Right lobe of liver (tissue), 6 donors: ENCODE data around the gene ZFPM1. TPM values are rescaled to one million over a fixed set of nuclear protein-coding genes. Genes with fewer than 3 reads are reported as not detected.

Experiments used
- ATAC-seq, 4 donors: fragments of 200-7000 bp; cut with Tn5 transposase; one replicate each; pipeline ENCODE4 v1.9.1; 2020; ENCODE audit warnings: mild to moderate bottlenecking in 4 of 4, moderate library complexity in 4 of 4
- DNase-seq, 3 donors: peaks; one replicate each; pipeline ENCODE4 v3.0.0-alpha.2; 2020
- H3K27ac ChIP-seq, 3 donors: fragments of 200-600 bp; one replicate each; pipeline ENCODE4 v1.8.0; 2022
- H3K27me3 ChIP-seq, 2 donors: fragments of 200-600 bp; one replicate each; pipeline ENCODE4 v1.8.0; 2022
- H3K36me3 ChIP-seq, 4 donors: fragments of 200-600 bp; sonication (generic) in 1 of 4; one replicate each; pipeline versions ENCODE4 v1.5.1 to v1.8.0; 2017 to 2022; ENCODE audit warnings: control low read depth in 1 of 4
- H3K4me1 ChIP-seq, 4 donors: fragments of 200-600 bp; sonication (generic) in 1 of 4; one replicate each; pipeline versions ENCODE4 v1.5.1 to v1.8.0; 2017 to 2022; ENCODE audit warnings: control low read depth in 1 of 4
- H3K4me3 ChIP-seq, 3 donors: fragments of 200-600 bp; one replicate each; pipeline ENCODE4 v1.8.0; 2022
- H3K9me3 ChIP-seq, 4 donors: fragments of 200-600 bp; sonication (generic) in 1 of 4; one replicate each; pipeline versions ENCODE4 v1.5.1 to v1.8.0; 2017 to 2022; ENCODE audit warnings: control low read depth in 1 of 4
- POLR2A ChIP-seq: fragments of 450-650 bp; IDR thresholded peaks from one replicate; pipeline ENCODE4 v1.6.1; 2017; ENCODE audit warnings: antibody characterized with exemption, mild to moderate bottlenecking
- WGBS: methylation state at CpG from one replicate; pipeline ENCODE4 v1.1.6; 2018; ENCODE audit warnings: low coverage, low lambda C conversion rate; ENCODE audit not compliant: insufficient coverage; ENCODE audit errors: missing lambda C conversion rate; 5-methylcytosine and 5-hydroxymethylcytosine counted together
- intact Hi-C, 2 donors: fragments of 100-400 bp; cut with DNase I; formaldehyde crosslinking; loops; one replicate each; pipeline versions ENCODE4 v1.11.2 to v1.14.1; 2022
- total RNA-seq, 6 experiments: library from RNA; depleted of rRNA in 2 of 6; stranded (reverse); fragments of >200 nt in 2 of 6; fragmentation: NEBNext Ultra II Directional in 3 of 6; extraction: Animal tissue kit (Norgen Biotek cat#: 25700) in 3 of 6; gene quantifications; one replicate each; pipeline versions ENCODE4 v1.1.0 to v1.2.4, GENCODE V29; 2016 to 2023
- TF ChIP-seq, protein P1 (sequence below), 4 donors: fragments of 200-600 bp in 3 of 4; fragments of 450-650 bp in 1 of 4; IDR thresholded peaks; one replicate each; pipeline versions ENCODE4 v1.5.1 to v1.8.0; 2016 to 2022; ENCODE audit warnings: antibody characterized with exemption in 4 of 4, mild to moderate bottlenecking in 2 of 4
- donor health status: DM: no; HTN: yes; CAD: no.
- donor health status: DM: no; HTN: no; CAD: no.
- donor health status: DM: no; HTN: no; CAD: no.
- donor health status: DM: no; HTN: yes; CAD: no.
- donor health status: DM: no; HTN: yes; CAD: no.

ZFPM1 gene
- total RNA-seq, 6 experiments from 2014 or later: 3.8 to 15.5 (median 8.3) TPM

DNA sequence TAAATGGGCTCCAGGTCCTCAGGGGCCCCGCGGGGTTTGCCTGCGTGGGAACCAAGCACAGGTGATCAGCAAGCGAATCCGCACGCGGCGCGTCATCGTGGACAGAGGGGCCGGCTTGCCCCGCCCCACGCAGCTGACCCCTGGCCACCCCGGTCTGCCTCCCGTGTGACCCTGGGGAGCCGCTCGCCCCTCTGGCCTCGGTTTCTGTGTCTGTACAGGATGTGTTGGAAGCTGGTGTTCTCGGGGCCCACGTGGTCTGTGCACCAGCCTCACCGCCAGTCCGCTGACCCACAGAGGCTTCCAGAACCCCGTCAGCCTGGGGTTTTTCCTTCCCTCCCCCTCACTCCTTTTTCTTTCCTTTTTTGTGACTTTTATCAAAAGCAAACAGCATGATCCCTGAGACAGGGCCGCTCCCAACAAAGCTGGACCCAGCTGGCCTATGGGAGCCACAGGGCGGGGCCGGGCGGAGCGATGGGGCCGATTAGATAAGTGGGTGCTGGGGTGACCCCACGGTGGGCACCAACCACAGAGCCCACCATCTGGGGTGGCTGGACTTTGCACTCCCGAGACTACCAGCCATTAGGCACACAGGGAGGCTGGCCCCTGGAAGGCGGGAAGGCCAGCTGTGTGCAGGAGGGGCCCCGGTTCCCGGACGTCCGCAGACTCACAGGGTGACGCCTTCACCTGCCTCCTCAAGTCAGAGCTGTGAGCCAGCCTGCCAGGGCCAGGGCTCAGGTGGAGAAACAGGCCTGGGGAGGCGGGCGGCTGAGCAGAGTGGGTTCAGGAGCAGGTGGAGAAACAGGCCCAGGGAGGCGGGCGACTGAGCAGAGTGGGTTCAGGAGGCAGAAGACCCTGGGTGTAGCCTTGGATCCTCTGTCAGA, 56.0 kb downstream of the ZFPM1 start:
- no peak for TF ChIP-seq POLR2A
- TF ChIP-seq, protein P1, sequence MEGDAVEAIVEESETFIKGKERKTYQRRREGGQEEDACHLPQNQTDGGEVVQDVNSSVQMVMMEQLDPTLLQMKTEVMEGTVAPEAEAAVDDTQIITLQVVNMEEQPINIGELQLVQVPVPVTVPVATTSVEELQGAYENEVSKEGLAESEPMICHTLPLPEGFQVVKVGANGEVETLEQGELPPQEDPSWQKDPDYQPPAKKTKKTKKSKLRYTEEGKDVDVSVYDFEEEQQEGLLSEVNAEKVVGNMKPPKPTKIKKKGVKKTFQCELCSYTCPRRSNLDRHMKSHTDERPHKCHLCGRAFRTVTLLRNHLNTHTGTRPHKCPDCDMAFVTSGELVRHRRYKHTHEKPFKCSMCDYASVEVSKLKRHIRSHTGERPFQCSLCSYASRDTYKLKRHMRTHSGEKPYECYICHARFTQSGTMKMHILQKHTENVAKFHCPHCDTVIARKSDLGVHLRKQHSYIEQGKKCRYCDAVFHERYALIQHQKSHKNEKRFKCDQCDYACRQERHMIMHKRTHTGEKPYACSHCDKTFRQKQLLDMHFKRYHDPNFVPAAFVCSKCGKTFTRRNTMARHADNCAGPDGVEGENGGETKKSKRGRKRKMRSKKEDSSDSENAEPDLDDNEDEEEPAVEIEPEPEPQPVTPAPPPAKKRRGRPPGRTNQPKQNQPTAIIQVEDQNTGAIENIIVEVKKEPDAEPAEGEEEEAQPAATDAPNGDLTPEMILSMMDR (IDR thresholded peaks at IDR 0.05): no peak
- Histone ChIP-seq H3K9me3 (no peaks in the 10 kb centered on the region), H3K4me3 (no peak overlapping the region), H3K27me3 (no peaks in the 10 kb centered on the region), H3K27ac (no peak overlapping the region), H3K4me1 (peaks cover 0 to 16% (median 10%) of the 10 kb centered on the region in 4 donors), H3K36me3 (no peaks in the 10 kb centered on the region)
- DNase-seq (no peak), ATAC-seq (no peak)
- WGBS: 62% methylated on average over 11 of the region's 41 CpGs
- intact Hi-C loops: no loop called here

DNA sequence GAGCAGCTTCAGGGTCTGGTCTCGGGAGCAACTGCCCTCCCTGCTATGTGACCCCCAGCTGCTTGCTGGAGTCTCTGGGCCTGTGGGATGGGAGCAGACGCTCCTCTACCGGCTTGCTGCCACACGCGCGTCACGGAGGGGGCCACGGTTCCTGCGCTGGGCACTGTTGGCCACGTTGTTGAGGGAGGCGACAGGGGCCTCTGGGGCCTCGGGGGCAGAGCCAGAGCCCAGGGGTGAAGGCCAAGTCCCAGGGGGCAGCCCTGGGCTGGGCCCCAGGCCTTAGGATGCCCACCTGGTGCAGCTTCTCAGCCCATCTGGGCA, 56.6 kb downstream of the ZFPM1 start:
- Histone ChIP-seq H3K4me3 (no peak overlapping the region), H3K27me3 (no peaks in the 10 kb centered on the region), H3K36me3 (no peaks in the 10 kb centered on the region), H3K9me3 (no peaks in the 10 kb centered on the region), H3K27ac (no peak overlapping the region), H3K4me1 (peaks cover 0 to 10% (median 4%) of the 10 kb centered on the region in 4 donors)
- intact Hi-C loops: no loop called here
- no peak for DNase-seq
- 100% methylated on average over 1 of the region's 12 CpGs for WGBS
- ATAC-seq: no peak
- TF ChIP-seq POLR2A: no peak
- TF ChIP-seq, protein P1 (IDR thresholded peaks at IDR 0.05): no peak

DNA sequence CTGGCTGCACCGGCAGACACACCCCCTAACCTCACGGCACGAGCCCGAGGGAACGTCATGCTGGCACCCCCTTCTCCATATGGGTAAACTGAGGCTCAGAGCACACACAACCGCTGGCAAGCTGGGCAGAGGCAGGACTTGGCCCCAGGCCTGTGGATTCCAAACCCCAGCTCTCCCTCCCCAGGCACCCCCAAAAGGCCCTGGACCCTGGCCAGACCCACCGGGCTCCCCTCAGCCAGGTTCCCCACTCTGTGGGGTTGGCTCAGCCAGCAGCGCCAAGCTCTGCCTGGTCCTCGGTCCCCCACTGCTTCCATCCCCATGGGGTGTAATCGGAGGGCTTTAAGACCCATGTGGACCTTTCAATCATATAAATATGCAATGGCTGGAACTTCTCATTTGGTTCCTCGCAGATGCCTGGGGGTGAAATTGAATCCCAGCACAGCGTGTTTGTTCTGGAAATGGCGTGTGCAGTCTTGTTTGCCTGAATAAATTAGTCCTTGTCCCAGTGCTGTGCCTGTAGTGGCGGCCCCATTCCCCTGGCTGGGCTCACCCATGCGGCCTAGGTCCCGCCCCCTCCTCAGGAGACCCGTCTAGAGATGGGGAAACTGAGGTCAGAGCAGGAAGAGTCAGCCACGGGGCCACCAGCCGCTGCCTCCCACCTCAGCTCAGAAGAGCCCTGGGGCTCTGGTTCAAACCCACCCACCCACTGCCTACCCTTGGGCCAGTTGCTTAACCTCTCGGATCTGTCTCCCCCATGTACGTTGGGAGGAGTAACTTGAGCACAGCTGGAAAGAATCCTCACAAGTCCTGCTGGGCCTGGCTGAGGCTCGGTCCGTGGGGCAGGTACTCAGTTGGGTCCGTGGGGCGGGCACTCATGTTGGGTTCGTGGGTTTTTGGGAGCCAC, 57.3 kb downstream of the ZFPM1 start:
- intact Hi-C loops: no loop called here
- Histone ChIP-seq H3K4me1 (peaks cover 0 to 4% (median under 1%) of the 10 kb centered on the region in 4 donors), H3K4me3 (no peak overlapping the region), H3K27me3 (no peaks in the 10 kb centered on the region), H3K36me3 (no peaks in the 10 kb centered on the region), H3K9me3 (no peaks in the 10 kb centered on the region), H3K27ac (no peak overlapping the region)
- DNase-seq (no peak), ATAC-seq (no peak)
- WGBS: 80% methylated on average over 1 of the region's 26 CpGs
- TF ChIP-seq, protein P1 (IDR thresholded peaks at IDR 0.05): no peak
- TF ChIP-seq POLR2A: no peak

DNA sequence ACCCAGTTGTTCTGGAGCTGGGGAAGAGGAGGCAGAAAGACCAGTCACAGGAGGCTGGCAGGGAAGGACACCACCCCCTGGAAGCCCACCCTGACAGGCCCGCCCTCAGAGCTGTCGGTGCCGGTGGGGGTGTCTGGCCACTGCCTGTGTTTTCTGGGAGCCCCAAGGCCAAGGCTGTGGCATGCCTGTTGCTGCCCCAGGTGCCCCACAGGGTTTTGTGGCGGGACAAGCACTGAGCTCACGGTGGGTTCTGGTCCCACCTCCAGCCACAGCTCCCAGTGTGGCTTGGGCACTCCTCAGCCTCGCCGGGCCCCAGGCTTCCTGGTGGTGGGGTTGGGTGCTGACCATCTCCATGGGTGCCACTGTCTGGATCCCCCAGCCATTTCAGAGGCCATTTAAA, 58.0 kb downstream of the ZFPM1 start:
- Histone ChIP-seq H3K27me3 (no peaks in the 10 kb centered on the region), H3K36me3 (no peaks in the 10 kb centered on the region), H3K4me1 (no peaks in the 10 kb centered on the region), H3K4me3 (no peak overlapping the region), H3K9me3 (no peaks in the 10 kb centered on the region), H3K27ac (no peak overlapping the region)
- TF ChIP-seq, protein P1 (IDR thresholded peaks at IDR 0.05): no peak
- no peak for TF ChIP-seq POLR2A
- no peak for DNase-seq
- WGBS: no CpG with 5 or more reads among the region's 7 CpGs
- no peak for ATAC-seq
- intact Hi-C loops: no loop called here
